HPDE6-E6E7 (cell line): ENCODE data around the gene EIF5AL1.
A peak's percentile ranks its signal among the peaks of the same experiment; 100 is the strongest.
"Not testable (repeated sequence)": the region's sequence is repeated elsewhere in the genome, so short reads cannot be mapped to it uniquely, and the experiment has no call there.

Experiments
- DNase-seq: peaks from one replicate; pipeline ENCODE4 v3.0.0; 2011; ENCODE audit warnings: missing footprints; ENCODE audit errors: extremely low spot score

EIF5AL1 gene

DNA sequence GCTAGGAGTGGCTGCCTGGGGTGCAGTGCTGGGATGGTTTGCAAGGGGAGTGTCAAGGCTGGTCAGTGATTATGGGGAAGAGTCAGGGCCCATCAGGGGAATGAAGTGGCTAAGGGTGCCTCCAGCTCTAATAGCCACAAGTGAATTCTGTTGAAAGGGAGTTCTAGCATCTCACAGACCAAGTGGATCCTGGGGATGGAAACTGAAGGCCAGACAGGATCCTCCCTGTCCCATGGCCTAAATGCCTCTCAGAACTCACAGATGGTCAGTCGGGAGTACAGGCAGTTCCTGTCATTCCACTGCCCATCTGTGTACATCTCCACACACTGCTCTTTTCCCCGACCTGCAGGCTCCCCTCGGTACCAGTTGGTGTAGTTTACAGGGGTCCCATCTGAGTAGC, 44.6 kb downstream of the EIF5AL1 start:
- not testable (repeated sequence) for DNase-seq

DNA sequence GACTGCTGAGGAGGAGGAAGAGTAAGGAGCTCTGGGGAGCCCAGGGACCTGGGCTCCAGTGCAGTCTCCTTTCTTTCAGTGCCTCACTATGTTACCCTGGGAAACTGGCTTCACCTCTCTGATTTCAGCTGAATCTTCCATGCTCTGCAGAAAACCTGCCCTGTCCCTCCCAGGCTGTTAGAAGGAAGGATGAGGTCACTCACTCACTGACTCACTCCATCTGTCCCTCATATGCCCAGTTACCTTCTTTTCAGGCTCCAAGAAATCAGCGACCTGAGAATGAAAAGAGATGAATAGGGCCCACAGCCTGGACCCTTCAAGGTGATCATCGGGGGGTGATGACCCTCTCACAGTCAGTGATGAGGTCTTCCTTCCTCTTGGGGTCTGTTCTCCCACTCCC, 47.4 kb downstream of the EIF5AL1 start:
- DNase-seq: peak; percentile 20

DNA sequence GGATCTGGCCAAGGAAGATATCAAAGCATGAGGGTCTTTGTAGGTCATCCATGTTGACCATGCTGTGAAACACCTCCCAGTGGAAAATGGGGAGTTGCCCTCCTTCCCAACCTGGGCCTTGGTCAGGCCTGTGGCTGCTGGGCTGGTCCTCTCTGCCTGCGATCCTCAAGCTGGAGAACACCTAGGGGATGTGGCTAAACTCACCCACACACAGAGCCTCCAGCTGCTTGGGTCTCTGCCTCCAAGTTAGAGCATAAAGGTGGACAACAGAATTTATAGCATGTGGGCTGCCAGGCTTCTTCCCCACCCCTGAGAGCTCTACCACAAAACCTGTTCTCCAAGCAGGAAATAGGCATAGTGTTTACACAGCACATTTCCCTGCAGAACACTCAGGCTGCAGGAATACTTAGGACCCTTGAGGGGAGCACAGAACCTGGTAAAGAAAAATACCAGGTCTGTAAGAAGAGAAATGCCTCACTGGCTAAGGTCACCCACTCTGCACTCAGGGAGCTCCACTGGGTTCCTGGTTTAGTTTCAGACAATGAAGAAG, 47.9 kb downstream of the EIF5AL1 start, which contains the start of gene SFTPA2:
Gene SFTPA2 (minus strand): TSS at position 248 of the 550 bp plus-strand sequence. CDS start 924 bp downstream, outside the sequence.
- DNase-seq: no peak

DNA sequence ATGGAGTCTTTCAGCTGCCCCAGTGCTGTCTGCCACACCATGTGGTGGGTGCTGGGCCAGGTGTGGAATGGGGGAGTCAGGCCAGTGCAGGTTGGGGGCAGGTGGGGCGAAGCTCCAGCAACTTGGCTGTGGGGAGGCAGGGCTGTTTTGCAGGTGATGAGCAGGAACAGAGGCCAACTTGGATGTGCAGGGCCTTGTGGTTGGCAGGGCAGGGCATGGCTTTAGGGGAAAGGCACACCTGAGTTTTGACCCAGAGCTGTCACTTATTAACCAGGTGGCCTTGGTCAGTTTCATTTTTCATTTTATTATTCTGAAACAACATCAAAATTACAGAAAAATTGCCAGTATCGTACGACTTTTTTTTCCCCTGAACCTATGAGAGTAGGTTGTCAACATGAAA, 48.9 kb downstream of the EIF5AL1 start:
- no peak for DNase-seq

DNA sequence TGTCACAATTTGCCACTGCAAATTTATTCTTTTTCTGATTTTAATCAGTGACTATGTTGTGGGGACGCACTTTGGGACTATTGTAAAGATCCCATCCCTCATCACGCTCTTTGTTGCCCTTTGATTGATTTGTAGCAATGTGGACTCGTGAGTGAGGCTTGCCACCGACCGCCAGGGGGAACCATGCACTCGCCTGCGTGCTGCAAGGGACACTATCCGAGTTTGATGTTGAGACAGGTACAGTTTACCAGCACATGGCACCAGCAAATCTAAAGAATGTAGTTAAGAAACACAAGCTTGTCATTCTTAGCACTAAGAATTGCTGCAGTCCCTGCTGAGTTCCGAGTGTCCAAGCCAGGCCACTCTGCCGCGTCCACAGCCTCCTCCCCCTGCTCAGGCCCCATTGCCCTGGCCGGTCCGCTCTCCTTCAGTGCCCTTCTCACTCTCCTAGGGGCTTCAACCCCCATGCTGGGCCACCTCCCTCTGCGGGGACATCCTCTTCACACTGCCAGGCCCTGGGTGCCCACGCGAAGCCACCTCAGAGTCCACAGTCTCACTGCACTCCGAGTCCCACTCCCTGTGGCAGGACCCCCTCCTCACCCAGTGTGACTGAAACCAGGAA, 49.9 kb downstream of the EIF5AL1 start:
- DNase-seq: peak; percentile 52

DNA sequence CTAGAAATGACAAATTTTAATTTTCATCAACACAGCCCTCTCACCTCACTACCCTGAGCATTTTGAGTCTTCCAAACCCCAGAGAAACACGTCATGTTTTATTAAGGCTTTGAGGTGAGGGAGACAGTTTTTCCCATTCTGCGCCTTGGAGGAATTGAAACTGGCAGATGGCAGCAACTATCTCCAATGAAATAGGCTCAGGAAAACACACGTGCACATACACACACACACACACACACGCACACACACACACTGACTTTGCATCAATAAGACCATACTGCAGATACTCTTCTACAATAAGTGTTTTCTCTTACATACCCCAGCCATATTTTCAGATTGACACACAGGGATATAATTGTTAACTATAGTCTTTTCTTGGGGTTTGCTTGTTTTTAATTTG, 51.1 kb downstream of the EIF5AL1 start:
- no peak for DNase-seq
